CD4-positive, alpha-beta T cell (primary cell): Measurements from ENCODE around the gene PKDCC. TPM values are rescaled to one million over a fixed set of nuclear protein-coding genes. Genes with fewer than 3 reads are reported as not detected.

Experiments
- ATAC-seq: fragments of 200-7000 bp; cut with Tn5 transposase; one replicate; pipeline ENCODE4 v1.10.0; 2022; ENCODE audit warnings: mild to moderate bottlenecking; ENCODE audit not compliant: poor library complexity
- CTCF ChIA-PET: fragments of 350-600 bp; sonication (Branson Sonifier 250); formaldehyde crosslinking; loops from one replicate; lab custom pipeline; 2021; ENCODE audit warnings: antibody characterized with exemption, inconsistent platforms; lab: Charles Lee
- POLR2A ChIA-PET: fragments of 350-600 bp; sonication (Branson Sonifier 250); formaldehyde crosslinking; loops from one replicate; lab custom pipeline; 2021; ENCODE audit warnings: antibody characterized with exemption, inconsistent platforms; lab: Charles Lee
- DNase-seq, 14 experiments: peaks; one replicate each; pipeline ENCODE4 v3.0.0-alpha.2; 2013 to 2020; ENCODE audit warnings: mixed read lengths in 2 of 14
- H3K27ac ChIP-seq, 2 donors: one replicate each; pipeline versions ENCODE4 v1.5.1 to v1.7.0; 2013; ENCODE audit warnings: low read length in 2 of 2, low read depth in 1 of 2, mild to moderate bottlenecking in 1 of 2
- H3K27me3 ChIP-seq, 2 experiments: 1 replicate in 1 of 2; 2 replicates in 1 of 2; pipeline versions ENCODE4 v1.6.1 to v1.7.0; 2013; ENCODE audit warnings: low read length in 2 of 2, control low read depth in 1 of 2, mild to moderate bottlenecking in 1 of 2, moderate library complexity in 1 of 2; ENCODE audit not compliant: insufficient read depth in 2 of 2, control insufficient read depth in 1 of 2
- H3K36me3 ChIP-seq: one replicate; pipeline ENCODE4 v1.6.1; 2013; ENCODE audit warnings: low read length, control low read depth; ENCODE audit not compliant: insufficient read depth
- H3K4me1 ChIP-seq: one replicate; pipeline ENCODE4 v1.6.1; 2013; ENCODE audit warnings: low read length, control low read depth; ENCODE audit not compliant: insufficient read depth
- H3K4me3 ChIP-seq: one replicate; pipeline ENCODE4 v1.5.1; 2013; ENCODE audit warnings: mild to moderate bottlenecking, low read length, moderate library complexity
- H3K9me3 ChIP-seq, 2 experiments: 1 replicate in 1 of 2; 2 replicates in 1 of 2; pipeline versions ENCODE4 v1.6.1 to v1.7.0; 2013; ENCODE audit warnings: low read length in 2 of 2, mild to moderate bottlenecking in 2 of 2, control low read depth in 1 of 2, moderate library complexity in 1 of 2; ENCODE audit not compliant: control insufficient read depth in 1 of 2, insufficient read depth in 1 of 2
- H3K27ac Mint-ChIP-seq: one replicate; pipeline ENCODE4 v1.8.0; 2020; ENCODE audit warnings: mixed read lengths
- H3K27me3 Mint-ChIP-seq: one replicate; pipeline ENCODE4 v1.8.0; 2021; ENCODE audit warnings: mixed read lengths
- H3K36me3 Mint-ChIP-seq: one replicate; pipeline ENCODE4 v1.8.0; 2021; ENCODE audit warnings: low read depth, mixed read lengths
- H3K4me1 Mint-ChIP-seq: one replicate; pipeline ENCODE4 v1.8.0; 2021; ENCODE audit warnings: low read depth, mixed read lengths
- H3K4me3 Mint-ChIP-seq: one replicate; pipeline ENCODE4 v1.8.0; 2020; ENCODE audit warnings: mild to moderate bottlenecking, mixed read lengths
- H3K9me3 Mint-ChIP-seq: one replicate; pipeline ENCODE4 v1.8.0; 2020; ENCODE audit warnings: mixed read lengths
- intact Hi-C, 2 experiments: fragments of 100-400 bp; cut with DNase I in 1 of 2; cut with micrococcal nuclease in 1 of 2; formaldehyde crosslinking; loops; one replicate each; pipeline versions ENCODE4 v1.15.1 to v1.9.0; 2023 to 2025; cut with DNase I, micrococcal nuclease
- total RNA-seq, 174 experiments: library from RNA in 2 of 174; stranded (reverse) in 2 of 174; gene quantifications; one replicate each; pipeline ENCODE4 v1.2.3 and lab custom pipeline; 2021 to 2026
- TF ChIP-seq, protein P1 (sequence below): fragments of 200-600 bp; IDR thresholded peaks from one replicate; pipeline ENCODE4 v1.8.0; 2022; ENCODE audit warnings: antibody characterized with exemption, mild to moderate bottlenecking

The PKDCC gene
- total RNA-seq, 2 experiments from 2014 or later, result not detected

DNA sequence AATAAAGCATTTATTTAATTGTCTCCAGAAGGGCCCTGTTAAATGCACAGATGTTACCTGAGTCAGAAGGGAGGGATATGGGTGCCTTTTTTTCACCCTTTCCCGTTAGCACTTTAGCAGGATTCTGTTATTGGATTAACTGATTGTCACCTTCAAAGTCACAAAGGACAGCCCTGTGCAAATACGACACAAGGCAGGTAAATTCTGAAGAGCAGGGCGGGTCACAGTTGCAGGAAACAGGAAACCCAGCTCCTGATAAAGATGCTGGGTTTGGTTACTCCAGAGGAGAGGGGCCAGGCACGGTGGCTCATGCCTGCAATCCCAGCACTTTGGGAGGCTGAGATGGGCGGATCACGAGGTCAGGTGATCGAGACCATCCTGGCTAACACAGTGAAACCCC lies 11.4 kb upstream of the PKDCC start:
- H3K4me1 ChIP-seq, result no peaks in the 10 kb centered on the region
- H3K27ac ChIP-seq, result no peak overlapping the region
- H3K4me3 ChIP-seq, result no peak overlapping the region
- no peak overlapping the region for H3K4me3 Mint-ChIP-seq
- peaks cover 28% of the 10 kb centered on the region for H3K27me3 Mint-ChIP-seq
- H3K27ac Mint-ChIP-seq, result no peak overlapping the region
- ChIA-PET POLR2A (no interaction called here), CTCF (no interaction called here)
- no peak for ATAC-seq
- intact Hi-C loops, result no loop called here
- H3K9me3 Mint-ChIP-seq, result no peaks in the 10 kb centered on the region
- H3K36me3 ChIP-seq, result no peaks in the 10 kb centered on the region
- H3K27me3 ChIP-seq, result no peaks in the 10 kb centered on the region
- H3K9me3 ChIP-seq, result no peaks in the 10 kb centered on the region
- H3K36me3 Mint-ChIP-seq, result no peaks in the 10 kb centered on the region
- peaks cover 5% of the 10 kb centered on the region for H3K4me1 Mint-ChIP-seq
- no peak for DNase-seq
- TF ChIP-seq, protein P1, sequence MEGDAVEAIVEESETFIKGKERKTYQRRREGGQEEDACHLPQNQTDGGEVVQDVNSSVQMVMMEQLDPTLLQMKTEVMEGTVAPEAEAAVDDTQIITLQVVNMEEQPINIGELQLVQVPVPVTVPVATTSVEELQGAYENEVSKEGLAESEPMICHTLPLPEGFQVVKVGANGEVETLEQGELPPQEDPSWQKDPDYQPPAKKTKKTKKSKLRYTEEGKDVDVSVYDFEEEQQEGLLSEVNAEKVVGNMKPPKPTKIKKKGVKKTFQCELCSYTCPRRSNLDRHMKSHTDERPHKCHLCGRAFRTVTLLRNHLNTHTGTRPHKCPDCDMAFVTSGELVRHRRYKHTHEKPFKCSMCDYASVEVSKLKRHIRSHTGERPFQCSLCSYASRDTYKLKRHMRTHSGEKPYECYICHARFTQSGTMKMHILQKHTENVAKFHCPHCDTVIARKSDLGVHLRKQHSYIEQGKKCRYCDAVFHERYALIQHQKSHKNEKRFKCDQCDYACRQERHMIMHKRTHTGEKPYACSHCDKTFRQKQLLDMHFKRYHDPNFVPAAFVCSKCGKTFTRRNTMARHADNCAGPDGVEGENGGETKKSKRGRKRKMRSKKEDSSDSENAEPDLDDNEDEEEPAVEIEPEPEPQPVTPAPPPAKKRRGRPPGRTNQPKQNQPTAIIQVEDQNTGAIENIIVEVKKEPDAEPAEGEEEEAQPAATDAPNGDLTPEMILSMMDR, result no peak

DNA sequence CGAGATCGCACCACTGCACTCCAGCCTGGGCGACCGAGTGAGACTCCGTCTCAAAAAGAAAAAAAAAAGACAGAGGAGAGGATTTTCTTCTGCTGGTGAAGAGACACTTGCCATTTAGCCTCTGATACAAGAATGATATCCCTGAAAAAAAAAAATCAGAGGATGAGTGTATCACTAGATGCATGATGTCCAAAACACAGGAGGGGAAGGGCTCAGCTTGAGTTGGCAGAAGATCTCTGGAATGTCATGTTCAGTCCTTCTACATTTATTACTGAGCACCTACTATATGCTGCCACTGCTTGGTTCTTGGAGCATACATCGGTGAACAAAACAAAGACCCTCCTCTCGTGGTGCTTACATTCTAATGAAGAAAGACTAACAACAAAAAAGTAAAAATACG lies 10.9 kb upstream of the PKDCC start:
- Histone ChIP-seq H3K4me3 (no peak overlapping the region), H3K27ac (no peak overlapping the region), H3K4me1 (no peaks in the 10 kb centered on the region), H3K36me3 (no peaks in the 10 kb centered on the region), H3K27me3 (no peaks in the 10 kb centered on the region), H3K9me3 (no peaks in the 10 kb centered on the region)
- TF ChIP-seq, protein P1, result no peak
- DNase-seq, result no peak
- intact Hi-C loops, result no loop called here
- no peaks in the 10 kb centered on the region for H3K9me3 Mint-ChIP-seq
- peaks cover under 1% of the 10 kb centered on the region for H3K4me1 Mint-ChIP-seq
- no peak overlapping the region for H3K27ac Mint-ChIP-seq
- ATAC-seq, result no peak
- POLR2A ChIA-PET, result no interaction called here
- H3K36me3 Mint-ChIP-seq, result no peaks in the 10 kb centered on the region
- peaks cover 28% of the 10 kb centered on the region for H3K27me3 Mint-ChIP-seq
- CTCF ChIA-PET, result no interaction called here
- no peak overlapping the region for H3K4me3 Mint-ChIP-seq

DNA sequence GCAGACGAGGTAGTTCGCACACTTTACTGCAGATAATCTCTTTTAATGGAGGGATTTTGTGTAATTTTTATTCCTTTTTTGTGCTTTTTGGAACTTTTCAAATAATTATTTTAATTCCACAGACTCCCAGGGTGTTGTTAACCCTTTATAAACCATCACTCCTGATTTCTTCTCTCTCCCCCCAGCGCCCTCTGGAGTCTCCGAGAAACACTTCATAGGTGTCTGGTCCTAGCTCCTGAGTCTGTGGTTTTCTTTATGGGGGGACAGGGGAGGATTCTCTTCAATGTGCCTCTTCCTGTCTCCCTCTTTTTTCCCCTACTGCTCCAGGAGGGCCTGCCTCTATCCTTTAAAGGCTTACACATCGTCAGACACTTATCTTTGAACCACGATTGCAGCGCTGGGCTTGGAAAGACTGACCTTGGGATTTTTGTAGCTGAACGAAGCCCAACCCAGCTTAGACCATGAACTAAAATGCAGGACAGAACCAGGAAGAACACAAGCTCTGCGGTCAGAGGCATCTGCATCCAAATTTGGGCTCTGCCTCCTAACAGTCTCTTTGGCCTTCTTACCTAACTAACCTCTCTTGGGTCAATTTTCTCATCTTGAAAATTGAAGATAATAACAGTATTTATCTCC lies 7.1 kb upstream of the PKDCC start:
- POLR2A ChIA-PET, result no interaction called here
- H3K27me3 ChIP-seq, result peaks cover 5 to 29% of the 10 kb centered on the region in 2 experiments
- DNase-seq (no peak), ATAC-seq (no peak)
- H3K36me3 ChIP-seq, result no peaks in the 10 kb centered on the region
- H3K27ac Mint-ChIP-seq, result no peak overlapping the region
- H3K27me3 Mint-ChIP-seq, result peaks cover 51% of the 10 kb centered on the region
- no peak overlapping the region for H3K27ac ChIP-seq
- intact Hi-C loops, result no loop called here
- no peaks in the 10 kb centered on the region for H3K9me3 Mint-ChIP-seq
- CTCF ChIA-PET, result no interaction called here
- no peaks in the 10 kb centered on the region for H3K9me3 ChIP-seq
- H3K36me3 Mint-ChIP-seq, result no peaks in the 10 kb centered on the region
- H3K4me3 Mint-ChIP-seq, result no peak overlapping the region
- no peaks in the 10 kb centered on the region for H3K4me1 ChIP-seq
- TF ChIP-seq, protein P1, result no peak
- H3K4me1 Mint-ChIP-seq, result no peaks in the 10 kb centered on the region
- no peak overlapping the region for H3K4me3 ChIP-seq
